GM21576 (cell line): Measurements from ENCODE around the gene RANBP9.
A peak's percentile ranks its signal among the peaks of the same experiment; 100 is the strongest.

ENCODE experiments used
- ATAC-seq: cut with Tn5 transposase; IDR thresholded peaks from one replicate; pipeline ENCODE4 v1.9.1; 2021; ENCODE audit warnings: mild to moderate bottlenecking, moderate library complexity; ENCODE audit not compliant: unreplicated experiment

RANBP9 gene

DNA sequence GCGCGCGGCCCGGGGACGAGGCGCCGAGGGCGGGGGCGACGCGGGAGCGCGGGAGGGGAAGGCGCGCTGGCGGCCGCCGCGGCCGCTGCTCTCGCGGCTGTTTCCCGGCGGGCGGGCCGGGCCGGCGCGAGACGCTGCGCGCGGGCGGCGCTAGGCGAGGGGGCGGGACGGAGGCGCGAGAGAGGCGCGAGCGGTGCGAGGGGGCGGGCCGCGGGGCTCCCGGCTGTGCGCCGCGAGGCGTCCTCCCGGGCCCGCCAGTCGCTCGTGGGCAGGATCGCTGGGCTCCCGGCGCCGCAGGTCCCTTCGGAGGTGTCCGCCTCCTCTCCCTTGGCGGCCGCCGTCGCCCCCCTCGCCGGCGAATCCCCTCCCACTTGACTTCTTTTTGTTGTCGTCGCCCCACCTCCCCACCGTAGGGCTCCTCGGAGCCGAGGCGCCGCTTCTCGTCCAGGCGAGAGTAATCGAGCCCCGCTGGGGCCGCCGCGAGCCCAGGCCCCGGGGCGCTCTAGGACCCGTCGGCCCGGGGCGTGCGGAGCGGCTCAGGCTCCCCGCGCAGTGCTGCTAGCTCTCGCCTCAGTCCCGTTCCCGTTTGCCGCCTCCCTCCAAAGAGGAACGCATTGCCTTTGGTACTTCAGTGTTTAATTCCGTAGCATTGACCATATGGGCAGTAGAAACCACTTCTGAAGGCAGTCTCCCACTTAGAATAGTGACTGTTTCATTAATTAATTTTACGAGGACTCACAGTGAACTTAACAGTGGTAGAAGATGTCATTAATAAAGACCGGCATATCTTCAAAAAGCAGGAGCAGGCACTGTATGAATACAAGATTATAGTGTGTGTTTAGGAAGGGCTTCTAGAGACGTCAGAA, at the start of gene RANBP9:
RANBP9 (minus strand) TSS at position 103 of the 866 bp plus-strand sequence. CDS start 330 bp downstream, outside the sequence.
- ATAC-seq = peak; percentile 72

DNA sequence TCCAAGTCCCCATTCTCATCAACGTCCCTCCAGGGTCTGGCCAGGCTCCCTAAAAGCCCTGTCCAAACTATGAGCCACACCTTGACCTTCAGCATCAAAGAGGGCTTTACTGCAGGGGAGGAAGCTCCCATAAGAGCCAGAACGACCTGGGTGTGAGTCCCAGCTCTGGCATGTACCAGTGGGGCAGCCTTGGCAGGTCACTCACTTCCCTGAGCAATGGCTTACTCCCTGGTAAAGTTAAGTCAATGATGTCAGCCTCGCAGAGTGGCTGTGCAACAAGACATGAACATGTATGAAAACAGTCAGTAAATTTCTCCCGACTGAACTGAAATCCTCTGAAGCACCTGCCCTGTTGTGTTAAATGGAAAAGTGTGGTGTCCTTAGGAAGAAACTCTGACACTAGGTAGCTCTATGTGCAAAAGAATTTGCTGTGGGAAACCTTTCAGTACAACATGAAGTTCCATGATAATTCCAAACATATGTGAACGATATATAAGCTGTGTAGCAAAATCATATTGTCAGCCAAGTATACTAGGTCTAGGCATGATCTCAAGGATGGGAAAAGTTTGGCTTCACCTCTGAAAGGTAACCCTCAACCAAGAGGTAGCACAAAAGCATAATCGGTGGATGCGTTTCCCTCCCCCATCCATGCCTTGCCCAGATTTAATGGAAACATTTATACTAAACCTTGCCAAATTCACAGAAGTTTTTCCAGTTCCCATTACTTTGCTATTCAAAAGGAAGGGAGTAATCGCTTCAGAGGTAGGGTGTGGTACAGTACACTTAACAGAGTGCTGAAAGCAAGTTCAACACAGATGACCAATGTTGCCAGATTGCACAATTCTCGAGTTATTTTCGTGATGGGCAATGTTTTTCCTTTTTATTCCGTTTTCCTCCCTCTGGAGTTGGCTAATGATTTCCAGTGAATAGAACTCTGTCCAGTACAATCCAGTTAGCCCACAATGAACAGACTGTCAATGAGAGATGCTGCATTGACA, 49.0 kb upstream of the RANBP9 start:
- ATAC-seq = no peak

DNA sequence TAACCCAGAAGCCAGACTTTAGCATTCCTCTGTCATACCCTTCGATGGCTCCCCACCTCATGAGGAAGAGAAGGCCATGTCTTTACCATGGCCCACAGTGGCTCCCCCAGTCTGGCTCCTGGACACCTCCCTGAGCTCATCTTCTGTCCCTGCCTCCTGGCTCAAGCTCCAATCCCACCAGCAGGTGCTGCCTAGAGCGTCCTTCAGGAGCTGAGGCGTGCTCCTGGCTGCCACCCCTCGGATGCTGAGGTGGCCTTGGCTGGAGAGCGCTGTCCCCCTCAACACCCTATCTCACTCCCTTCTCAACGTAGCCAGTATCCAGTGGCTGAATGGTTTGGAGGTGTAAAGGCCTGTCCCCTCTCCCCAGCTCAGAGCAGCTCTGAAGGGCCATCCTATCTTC, 47.4 kb upstream of the RANBP9 start:
- no peak for ATAC-seq

DNA sequence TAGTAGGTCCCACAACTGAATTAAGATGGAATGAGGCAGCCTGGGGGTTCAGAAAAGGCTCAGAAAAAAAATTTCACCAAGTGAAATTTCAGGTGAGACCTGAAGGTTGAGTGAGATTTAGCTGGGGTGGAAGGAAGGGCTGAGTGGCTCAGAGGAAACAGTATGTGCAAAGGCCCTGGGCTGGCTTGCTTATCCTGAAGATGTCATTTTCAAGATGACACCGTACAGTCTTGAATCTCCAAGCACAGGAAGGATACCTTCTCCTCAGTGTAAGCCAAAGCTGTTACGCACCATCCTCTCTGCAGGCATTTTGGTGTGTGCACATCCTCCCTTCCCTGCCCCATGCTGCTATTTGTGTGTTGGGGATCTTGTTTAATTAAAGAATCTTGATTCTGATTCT, 43.0 kb upstream of the RANBP9 start:
- ATAC-seq = no peak

DNA sequence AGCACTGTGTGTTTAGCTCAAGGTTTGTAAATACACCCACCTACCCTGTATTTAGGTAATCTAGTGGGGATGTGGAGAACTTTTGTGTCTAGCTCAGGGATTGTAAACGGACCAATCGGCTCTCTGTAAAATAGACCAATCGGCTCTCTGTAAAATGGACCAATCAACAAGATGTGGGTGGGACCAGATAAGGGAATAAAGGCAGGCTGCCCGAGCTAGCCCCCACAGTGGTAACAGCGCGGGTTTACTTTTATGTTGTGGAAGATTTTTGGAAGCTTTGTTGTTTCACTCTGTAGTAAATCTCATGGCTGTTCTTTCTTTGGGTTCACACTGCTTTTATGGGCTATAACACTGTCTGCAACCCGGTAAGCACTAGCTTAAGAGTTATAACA, 32.1 kb upstream of the RANBP9 start:
- no peak for ATAC-seq

DNA sequence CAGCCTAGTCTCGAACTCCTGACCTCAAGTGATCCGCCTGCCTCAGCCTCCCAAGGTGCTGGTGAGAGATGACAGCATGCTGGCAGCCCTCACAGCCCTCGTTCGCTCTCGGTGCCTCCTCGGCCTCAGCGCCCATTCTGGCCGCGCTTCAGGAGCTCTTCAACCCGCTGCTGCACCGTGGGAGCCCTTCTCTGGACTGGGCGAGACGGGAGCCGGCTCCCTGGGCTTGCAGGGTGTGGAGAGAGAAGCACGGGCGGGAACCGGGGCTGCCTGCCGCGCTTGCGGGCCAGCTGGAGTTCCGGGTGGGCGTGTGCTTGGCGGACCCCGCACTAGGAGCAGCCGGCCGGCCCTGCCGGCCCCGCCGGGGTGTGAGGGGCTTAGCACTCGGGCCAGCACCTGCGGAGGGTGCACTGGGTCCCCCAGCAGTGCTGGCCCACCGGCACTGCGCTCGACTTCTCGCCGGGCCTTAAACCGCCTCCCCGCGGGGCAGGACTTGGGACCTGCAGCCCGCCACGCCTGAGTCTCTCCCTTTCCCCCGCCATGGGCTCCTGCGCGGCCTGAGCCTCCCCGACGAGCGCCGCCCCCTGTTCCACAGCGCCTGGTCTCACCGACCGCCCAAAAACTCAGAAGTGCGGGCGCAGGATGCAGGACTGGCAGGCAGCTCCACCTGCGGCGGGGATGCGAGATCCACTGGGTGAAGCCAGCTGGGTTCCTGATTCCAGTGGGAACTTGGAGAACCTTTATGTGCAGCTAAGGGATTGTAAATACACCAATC, 31.5 kb upstream of the RANBP9 start:
- ATAC-seq = no peak

DNA sequence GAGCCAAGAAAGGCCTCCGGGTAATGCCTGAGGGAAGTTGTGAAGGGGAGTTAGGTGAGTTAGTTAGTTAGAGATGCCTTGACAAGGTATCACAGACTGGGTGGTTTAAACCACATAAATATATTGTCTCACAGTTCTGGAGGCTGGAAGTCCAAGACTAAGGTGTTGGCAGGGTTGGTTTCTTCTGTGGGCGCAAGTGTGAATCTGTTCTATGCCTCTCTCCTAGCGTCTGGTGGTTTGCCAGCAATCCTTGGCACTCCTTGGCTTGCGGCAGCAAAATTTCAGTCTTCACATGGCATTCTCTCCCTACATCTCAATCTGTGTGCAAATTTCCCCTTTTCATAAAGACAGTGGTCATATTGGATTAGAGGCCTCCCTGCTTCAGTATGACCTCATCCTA, 29.7 kb upstream of the RANBP9 start:
- ATAC-seq = no peak

DNA sequence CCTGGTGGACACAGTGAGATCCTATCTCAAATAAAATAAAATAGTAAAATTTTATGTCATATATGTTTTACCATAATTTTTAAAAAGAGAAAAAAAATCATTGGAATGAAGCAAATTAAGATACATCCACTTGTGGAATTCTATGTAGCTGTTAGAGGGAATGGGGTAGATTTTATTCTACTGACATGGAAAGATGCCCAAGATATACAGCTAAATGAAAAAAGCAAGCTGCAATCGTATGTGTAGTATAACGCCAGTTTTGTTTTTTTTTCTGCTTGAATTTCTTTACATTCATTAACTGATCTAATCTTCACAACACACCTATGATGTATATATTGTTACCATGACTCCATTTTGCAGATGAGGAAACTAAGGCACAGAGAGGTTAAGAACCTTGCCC, 23.4 kb upstream of the RANBP9 start:
- ATAC-seq = no peak

DNA sequence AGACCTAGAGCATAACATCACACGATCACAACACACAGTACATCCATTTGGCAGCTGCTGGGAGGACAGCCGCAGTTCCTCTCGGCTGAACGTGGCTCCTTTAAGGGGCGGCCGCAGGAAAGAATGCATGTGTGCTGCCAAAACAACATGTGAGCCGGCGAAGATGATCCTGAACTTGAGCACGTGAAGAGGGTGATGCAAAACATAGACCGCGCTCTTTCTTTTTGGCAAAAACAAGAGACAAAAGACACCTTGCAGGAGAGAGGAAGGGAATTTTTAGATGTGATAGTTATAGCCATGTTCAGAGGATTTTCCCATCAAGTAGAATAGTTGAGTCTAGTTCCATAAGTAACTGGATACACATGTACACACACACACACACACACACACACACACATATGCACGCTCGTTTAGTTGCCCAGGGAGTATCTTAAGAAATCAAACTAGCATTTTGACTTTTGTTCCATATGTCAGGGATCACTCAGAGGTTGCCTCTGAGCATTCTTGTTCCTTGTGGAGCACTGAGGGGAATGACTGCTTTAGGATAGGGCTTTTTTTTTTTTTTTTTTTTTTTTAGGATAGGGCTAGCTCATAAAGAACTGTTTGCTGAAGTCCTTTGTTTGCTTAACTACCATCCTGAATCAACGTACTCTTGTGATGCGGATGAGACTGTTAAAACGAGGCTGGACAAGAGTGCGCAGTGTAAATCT, 21.7 kb upstream of the RANBP9 start:
- ATAC-seq = no peak

DNA sequence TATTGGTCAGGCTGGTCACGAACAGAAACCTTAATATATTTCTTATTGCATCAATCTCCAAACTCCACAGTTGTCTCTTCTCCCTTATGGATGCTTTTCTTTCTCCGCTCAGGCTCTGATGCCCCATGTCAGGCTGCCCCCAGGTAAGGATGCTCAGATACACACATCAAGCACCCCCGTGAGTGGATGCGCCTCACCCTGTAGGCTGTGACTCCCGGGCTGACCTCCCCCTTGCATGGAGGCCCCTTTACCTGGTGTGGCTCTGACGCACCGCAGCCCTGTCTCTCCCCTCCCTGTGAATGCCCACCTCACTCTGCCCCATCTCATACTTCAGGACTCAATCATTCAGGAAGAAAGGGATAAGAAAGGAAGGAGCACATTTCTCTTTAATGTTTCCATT, 19.1 kb upstream of the RANBP9 start:
- ATAC-seq = no peak

DNA sequence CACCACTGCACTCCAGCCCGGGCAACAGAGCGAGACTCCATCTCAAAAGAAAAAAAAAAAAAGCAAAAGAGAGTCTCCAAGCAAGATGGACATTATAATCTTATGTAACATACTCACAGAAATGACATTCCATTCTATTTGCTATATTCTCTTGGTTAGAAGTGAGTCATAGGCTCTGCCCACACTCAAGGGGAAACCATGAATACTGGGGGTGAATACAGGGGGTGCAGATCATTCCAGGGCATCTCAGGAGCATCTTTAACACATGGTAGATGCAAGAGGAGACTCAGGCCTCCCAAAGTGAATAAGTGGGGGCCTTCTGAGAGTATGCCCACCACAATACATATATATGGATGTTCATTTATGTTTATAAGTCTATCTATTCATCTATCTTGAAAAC, 18.3 kb upstream of the RANBP9 start:
- ATAC-seq = no peak

DNA sequence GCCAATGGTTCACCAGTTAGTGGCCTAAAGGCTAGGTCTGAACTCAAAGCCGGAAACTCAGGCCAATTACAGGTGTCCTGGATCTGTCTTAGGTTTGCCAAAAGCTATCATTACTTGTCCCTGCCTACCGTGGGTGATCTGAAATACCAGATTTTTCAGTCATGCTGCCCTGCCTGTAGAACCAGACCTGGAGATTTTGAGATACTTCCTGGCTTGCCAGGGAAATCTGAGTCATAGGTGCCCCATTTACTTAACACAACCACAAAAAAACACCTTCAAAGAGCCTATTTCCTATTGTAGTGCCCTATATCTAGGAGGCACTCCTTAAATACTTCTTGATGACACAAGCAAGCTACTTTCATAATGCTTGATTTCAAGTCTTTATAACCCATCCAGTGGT, 13.9 kb upstream of the RANBP9 start:
- ATAC-seq = no peak

DNA sequence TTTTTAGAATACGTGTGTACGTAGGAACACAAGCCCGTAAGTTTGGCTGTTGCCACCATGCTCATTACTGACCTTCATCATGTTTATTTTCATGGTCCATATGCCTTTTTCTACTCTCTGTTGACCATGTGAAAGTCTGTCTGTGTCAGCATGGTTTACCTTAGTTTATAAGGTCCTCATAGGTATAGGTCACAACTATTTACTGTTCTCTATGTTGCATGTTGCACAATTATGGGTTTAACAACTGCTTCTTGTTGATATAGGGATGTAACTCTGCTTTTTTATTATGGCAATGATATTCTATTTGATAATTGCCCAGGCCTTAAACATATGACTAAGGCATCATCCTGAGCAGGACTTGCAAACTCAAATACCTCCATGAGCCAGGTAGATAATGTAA, 13.4 kb upstream of the RANBP9 start:
- ATAC-seq = no peak

DNA sequence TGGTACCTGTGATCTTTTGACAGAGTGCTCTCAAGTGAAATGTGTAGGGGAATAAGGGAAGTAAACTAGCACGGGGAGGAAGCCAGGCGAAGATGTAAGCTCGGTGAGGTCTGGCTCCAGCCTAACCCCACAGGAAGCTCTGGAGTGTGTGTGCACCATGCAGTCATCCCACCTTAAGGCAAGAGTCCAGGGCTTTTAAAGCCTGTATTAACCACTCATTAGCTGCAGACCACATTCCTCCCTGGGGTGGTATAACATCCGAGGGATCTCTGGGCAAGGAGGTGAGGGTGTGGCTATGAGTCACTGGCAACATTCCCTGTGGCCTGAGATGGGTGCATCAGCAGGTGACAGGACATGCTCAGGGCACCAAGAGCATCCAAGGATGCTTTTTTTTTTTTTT, 12.5 kb upstream of the RANBP9 start:
- no peak for ATAC-seq

DNA sequence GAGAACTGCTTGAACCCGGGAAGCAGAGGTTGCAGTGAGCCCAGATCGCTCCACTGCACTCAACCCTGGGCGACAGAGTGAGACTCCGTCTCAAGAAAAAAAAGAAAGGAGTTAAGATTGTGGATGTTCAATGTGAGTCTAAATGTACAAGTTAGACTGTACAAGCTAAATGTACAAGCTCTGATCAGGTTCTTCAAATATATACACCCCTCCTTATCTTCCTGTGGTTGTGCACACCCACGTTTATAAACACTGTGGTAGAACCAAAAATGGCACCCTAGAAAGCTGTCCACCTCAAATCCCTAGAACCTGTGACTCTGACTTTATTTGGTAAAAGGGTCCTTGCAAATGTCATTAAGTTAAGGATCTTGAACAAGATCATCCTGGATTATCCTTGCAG, 11.2 kb upstream of the RANBP9 start:
- no peak for ATAC-seq

DNA sequence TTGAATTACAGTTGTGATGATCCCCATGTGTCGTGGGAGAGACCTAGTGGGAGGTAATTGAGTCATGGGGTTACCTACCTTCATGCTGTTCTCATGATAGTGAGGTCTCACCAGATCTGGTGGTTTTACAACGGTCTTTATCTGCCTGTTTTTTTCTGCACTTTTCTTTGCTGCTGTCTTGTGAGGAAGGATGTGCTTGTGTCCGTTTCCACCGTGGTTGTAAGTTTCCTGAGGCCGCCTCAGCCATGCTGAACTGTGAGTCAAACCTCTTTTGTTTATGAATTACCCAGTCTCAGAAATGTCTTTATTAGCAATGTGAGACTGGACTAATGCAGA, 6.5 kb upstream of the RANBP9 start:
- ATAC-seq = no peak

DNA sequence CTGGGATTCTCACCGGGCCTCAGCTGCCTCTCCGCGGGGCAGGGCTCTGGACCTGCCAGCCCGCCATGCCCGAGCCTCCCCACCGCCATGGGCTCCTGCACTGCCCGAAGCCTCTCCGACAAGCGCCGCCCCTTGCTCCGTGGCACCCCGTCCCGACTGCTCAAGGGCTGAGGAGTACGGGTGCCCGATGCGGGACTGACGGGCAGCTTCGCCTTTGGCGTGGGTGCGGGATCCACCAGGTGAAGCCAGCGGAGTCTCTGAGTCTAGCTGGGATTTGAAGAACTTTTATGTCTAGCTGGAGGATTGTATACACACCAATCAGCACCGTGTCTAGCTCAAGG, 5.3 kb upstream of the RANBP9 start:
- no peak for ATAC-seq

DNA sequence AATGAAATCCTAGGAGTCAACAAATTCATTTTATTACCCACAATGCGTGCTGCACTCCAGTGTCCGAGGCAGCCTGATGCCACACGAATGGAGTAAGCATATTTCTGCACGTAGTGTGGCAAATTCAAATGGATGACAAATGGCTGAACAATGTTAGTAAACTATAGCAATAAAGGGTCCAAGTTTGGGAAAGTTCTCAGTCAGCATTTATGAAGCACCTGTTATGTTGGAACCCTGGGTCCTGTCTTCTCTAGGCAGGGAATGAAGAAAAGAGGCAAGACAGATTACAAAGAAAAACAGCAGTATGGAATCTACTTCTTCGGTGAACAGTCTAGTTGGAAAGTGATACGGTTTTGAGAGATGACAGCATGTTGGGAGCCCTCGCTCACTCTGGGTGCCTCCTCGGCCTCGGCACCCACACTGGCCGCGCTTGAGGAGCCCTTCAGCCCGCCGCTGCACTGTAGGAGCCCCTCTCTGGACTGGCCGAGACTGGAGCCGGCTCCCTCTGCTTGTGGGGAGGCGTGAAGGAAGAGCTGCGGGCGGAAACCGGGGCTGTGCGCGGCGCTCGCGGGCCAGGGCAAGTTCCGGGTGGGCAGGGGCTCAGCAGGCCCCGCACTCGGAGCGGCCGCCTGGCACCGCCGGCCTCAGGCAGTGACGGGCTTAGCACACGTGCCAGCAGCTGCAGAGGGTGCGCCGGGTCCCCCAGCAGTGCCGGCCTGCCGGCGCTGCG, 4.8 kb upstream of the RANBP9 start:
- no peak for ATAC-seq

DNA sequence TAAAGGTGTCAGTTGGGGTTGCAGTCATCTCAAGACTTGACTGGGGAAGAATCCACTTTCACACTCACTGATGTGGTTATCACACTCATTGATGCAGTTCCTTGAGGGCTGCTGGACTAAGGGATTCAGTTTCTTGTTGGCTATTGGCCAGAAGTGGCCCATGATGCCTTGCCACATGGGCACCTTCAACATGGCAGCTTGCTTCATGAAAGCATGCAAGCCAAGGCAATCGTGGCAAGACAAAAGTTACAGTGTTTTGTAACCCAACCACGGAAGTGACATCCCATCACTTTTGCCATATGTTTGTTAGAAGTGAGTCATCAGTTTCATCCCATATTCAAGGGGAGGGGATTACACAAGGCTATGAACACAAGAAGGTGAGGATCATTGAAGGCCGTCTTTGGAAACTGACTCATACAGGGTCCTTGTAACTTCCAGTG, 3.8 kb upstream of the RANBP9 start:
- ATAC-seq = no peak

DNA sequence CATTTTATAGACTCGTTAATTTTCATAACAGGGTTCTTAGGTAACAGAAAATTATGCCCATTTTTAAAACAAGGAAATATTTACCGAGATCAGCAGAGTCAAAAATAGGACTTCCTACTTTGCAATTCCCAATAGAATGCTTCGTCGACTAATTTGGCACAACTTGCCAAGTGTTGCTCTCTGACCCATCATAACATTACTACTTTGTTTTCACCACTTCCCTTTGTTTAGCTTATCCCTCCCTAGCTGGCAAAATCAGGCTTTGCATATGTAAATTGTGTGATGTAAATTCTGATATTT, 914 bp upstream of the RANBP9 start:
- ATAC-seq = no peak
